NCI-H1694 treated with DMSO at 0.1 percent for 48 hours (cell line): Measurements from ENCODE around the gene SSTR4.

Source experiments
- DNase-seq: peaks from one replicate; lab custom pipeline; 2025; lab: John Stamatoyannopoulos, UW

Gene SSTR4

DNA sequence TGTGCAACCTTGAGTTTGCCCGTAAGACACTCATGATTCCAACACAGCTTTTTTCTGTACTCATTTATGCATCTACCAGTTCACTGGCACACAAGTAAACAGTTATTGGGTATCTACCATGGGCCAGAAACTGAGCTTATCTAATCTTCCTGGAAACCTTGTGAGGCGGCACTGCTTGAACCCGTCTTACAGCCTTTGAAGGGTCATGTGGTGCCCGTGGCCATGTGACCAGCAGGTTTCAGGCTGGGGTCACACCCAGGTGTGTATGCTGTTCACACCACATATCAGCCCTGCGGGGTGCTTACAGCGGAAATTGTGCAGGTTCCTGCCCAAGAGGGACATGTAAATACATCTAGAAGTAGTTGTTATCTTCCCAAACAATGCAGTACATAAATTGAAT lies 8.3 kb downstream of the SSTR4 start:
- DNase-seq, result no peak

DNA sequence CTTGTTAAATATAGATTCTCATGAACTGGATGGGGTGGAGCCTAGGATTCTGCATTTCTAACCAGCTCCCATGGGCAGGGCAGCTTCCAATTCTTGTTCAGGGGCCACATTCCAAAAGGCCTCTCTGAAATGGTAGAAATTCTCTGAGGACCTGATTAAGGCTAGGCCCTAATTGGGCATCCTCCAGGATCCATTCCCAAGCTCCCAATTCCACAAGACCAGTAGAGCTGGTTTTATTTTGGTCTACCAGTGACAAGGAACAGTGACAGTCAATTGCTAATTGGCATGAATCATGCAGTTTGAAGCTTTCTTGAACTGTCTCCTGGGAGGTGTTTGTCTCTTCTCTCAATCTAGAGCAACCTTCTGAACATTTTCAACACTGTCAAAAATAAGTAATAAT lies 11.3 kb downstream of the SSTR4 start:
- no peak for DNase-seq

DNA sequence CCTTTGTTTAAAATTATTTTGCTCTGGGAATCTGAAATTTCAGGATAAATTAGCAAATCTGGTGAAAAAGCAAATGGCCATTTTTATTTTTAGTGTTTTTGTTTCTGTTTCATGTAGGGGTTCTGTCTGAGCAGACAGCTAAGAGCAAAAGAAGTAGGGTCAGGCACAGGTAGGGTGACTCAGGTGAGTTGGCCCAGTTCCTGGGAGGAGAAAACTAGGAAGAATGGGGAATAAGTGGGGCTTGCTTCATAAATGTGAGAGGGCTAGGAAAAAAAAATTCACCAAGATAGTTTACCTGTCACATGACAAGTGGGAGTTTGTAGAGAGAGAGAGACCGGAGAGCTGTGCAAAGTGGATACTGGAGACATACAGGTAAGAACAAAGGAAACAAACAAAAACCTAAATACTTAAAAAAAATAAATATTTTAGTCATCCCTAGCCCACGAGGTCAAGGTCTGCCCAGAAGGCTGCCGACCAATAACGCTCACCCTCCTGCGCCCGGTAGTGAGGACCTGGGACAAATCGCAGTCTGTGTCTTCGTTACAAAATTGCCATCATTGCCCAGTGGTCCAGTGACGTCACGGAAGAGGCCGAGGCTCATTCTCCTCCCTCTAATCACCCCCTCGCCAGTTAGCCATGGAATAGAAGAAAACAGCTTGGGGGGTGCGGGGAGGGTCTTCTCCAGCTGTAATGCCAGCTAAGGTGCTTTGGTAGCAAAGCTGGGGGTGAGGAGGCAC lies 12.1 kb downstream of the SSTR4 start:
- DNase-seq, result no peak

DNA sequence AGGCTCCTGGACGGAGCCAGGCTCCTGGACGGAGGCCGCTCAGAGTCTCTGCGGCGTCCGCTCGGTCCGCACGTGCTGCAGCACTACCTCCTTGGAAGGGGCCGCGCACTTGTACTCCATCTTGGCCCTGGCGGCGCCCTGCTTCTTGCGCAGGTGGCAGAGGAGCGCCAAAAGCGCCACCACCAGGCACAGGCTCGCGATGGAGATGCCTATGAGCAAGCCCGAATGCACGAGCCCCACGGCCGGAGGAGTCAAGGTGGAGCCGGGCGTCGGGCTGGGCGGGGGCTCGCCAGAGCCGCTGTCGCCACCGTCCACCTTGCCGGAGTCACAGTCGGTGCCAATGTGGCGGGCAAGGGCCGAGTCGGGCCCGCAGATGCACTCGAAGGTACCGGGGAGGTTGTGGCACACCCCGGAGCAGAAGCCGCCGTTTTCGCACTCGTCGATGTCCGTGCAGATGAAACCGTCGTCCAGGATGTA lies 12.7 kb downstream of the SSTR4 start:
- no peak for DNase-seq

DNA sequence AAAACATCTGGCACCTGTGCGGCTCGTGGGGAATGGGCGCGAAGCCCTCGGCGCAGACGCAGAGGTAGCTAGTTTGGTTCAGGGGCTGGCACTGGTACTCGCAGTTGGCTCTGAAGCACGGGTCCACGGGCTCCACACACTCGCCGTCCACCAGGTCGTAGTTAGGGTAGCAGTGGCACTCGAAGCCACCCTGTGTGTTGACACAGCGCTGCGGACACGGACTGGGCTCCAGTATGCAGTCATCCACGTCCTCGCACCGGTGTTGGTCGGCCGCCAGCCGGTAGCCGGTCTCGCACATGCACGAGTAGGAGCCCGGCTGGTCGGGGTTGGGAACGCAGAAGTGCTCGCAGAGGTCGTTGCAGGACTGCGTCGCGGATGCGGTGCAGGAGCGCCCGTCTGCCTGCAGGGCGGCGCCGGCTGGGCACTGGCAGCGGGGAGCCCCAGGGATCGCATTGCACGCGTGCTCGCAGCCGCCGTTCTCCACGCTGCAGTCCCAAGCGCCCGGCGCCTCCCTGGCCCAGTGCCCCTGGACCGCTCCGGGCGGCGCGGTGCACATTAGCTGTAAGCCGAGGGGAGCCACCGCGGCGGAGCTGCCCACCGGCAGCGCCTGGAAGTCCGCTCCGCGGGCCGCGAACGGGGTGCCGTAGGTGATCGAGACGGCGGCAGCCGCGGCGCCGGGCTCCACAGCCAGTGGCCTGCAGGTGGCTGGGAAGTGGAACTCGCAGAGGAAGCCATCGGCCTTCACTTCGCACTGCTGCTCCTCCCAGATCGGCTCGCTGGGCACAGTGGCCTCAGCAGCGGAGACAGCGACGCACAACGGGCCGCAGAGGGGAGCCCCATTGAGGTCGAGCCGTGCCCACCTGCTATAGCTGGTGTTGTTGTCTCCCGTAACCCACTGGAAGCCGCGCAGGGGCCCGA lies 13.4 kb downstream of the SSTR4 start:
- no peak for DNase-seq

DNA sequence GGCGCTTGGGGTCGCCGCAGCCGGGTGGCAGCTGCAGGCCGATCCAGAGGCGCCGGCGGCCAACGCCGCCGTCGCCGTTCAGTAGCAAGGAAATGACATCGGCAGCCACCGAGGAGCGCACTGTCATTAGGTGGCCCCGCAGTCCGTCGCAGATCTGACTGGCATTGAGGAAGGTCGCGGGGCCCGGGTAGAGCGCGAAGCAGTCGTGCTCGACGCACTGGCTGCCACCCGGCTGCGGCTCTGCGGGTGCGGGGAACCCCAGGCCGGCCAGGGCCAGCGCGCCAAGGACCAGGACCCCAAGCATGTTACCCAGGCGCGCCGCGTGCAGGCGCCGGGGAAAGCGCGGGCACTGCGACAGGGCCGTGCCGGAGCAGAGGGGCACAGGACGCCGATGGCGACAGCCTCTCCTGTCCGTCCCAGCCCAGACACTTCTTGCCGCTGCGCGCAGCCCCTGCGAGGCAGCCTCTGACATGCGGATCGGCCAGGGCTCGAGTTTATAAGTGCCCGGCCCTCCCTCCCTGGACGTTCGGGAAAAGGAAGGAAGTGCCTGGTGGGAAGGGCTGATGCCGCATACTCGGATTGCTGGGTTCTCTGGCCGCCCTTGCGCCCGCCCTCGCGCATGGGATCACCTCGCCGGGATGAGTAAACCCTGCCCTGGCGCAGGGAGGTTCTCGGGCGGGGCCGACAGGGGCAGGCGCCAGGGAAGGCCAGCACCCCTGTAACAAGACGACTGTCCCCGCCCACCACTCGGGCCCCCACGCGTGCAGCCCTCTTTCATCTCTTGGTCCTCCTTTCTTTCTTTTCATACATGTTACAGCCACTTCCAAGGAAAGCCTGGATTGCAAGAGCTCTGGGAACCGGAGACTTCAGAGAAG lies 14.3 kb downstream of the SSTR4 start, which contains the start of gene THBD:
TSS of gene THBD (minus strand) at position 472 of the 875 bp plus-strand sequence. CDS start at position 304, 168 bp downstream.
- no peak for DNase-seq

DNA sequence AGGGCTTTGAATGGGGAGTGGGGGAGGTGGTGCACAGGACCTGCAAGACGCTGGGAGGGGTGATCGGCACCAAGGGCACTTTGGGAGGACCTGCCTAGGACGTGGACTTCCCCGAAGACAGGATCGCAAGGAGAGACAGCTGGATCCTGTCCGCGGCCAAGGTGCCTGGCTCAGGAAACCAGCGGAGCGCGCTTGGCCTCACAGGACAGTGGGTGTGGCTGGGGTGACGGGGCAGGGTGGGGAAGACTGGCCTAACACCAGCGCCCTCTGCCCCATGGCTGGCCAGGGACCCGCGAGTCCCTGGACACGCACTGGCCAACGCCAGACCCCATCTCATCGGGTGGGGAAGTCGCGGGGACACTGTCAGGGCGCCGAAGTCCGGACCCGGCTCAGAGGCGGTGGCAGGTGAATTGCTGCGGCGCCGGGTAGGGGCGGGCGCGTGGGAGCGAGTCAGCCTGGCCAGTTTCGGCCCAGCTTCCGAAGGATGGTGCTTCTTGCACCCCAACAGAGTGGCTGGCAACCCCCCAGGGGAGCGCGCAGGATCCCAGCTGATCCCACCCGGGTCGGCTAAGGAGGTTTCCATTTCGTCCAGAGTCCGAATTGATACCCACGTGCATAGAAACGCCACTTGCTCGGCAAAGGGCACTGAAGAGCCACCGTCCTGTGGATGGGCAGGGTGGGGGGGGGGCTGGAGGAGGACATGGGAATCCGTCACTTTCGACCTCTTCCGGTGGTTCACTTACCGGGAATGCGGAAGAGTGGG lies 15.1 kb downstream of the SSTR4 start:
- DNase-seq, result no peak

DNA sequence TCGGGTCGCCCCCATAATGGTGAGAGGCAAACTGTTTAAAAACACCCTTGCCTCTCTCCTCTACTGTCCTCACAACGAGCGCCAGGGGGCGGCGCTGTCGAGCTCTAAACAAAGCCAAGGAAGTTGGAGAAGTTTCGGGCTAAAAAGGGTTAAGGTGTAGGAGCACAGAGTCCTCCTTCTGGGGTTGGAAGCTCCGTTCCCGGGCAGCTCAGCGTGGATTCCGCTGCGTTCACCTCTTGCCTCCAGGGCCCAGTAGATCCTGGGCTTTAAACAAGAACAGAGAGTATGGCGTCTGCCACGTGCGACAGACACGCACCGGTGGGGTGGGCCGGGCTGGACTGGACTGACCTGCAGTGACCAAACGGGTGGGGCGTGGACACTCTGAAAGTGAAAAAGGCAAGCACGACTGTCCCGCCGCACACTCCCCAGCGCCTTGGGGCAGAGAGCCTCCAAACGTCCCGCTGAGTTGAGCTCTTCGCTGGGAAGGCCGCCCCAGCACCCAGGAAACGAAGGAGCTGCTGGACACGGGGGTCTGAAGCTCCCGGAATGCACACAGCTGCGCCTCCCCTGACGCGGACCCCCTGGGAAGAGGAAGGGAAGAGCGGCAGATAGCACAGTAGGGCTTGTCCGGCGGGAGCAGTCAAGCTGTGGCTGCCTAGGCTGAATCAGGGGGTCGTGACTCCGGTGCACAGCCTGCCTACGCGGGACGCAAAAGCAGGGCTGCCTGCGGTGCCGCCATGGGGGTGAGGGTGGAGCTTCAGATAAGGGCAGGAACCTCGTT lies 15.9 kb downstream of the SSTR4 start:
- no peak for DNase-seq

DNA sequence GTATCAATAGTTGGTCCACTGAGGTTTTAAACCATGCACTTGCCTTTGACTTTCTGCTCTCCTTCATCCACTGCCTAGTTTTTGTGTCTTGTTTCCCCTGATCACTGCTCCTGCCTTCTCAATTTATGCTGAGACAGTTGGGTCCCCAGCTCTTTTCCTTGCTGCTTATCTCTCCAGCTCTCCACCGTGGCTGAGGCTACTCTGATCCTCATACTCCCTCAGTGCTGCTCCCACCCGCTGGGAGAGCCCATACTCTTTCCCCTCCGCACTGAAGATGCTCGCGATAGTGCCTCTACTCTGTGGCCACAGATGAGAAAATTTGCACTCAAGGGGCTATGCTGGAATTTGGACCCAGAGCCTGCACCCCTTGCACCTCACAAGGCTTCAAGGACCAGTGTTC lies 17.8 kb downstream of the SSTR4 start:
- no peak for DNase-seq

DNA sequence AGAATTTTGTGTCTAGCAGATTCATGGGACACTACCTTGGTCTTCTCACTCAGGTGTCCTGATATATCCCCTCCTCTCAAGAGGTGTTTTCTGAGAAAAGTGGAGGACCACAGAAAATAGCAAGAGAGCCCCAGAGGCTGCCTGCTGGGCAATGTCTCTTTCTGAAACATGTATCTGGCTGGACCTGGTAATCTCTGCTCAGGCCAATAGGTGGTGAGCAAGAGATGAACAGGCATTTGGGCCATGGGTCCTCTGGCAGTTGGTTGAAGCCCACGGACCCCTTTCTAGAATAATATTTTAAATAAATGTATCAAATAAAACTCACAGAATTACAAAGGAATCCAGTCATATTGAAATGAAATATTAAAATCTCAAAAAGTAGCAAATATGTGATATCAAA lies 23.1 kb downstream of the SSTR4 start:
- no peak for DNase-seq

DNA sequence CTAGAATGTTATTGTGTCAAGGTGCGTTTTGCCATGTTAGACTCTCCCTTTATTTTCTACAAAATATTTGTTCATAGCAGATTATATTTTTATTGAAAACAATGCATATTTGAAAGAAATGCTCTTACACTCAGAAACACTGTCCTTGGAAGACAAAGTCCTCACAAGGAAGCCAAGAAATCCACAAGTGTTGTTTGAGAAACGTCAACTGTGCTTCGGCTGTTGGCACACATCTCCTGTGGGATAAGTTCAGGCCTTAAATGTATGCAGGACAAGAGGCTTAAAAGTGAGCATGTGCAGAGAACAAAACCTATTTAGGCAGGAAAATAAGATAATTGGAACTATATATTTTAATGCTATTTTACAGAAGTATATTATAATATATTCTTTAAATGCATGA lies 23.9 kb downstream of the SSTR4 start:
- no peak for DNase-seq

DNA sequence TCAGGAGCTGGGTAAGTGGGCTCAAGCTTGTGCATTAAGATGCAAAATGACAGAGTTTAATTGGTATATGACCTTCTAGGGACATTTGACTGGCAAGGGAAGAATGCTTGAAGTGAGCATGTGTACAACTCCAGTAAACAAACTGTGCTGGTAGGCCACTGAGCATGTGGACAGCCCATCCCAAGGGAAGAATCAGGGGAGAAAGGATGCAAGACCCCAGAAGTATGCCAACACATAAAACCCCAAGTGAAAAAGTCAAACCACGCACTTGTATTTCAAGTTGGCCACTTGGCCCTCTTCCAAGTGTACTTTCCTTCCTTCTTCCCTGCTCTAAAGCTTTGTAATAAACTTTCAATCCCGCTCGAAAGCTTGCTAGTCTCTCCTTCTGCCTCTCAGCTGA lies 24.7 kb downstream of the SSTR4 start:
- DNase-seq, result no peak

DNA sequence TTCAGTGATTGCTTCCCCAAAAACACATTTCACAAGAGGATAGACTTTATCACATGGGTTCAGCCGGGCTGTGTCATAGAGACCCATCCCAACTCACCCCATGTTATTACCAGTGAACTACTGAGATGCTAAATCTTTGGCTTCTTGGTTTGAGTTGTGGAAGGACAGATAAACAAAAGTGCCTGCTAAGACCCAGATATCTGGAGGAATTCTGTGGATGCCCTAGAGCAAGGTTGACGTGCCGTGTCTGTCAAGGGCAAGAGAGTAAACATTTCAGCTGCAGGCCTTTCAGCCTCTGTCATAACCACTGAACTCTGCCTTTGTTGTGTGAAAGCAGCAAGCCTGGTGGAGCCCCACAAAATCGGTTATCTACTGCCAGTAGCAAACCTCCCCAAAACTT lies 25.5 kb downstream of the SSTR4 start:
- no peak for DNase-seq

DNA sequence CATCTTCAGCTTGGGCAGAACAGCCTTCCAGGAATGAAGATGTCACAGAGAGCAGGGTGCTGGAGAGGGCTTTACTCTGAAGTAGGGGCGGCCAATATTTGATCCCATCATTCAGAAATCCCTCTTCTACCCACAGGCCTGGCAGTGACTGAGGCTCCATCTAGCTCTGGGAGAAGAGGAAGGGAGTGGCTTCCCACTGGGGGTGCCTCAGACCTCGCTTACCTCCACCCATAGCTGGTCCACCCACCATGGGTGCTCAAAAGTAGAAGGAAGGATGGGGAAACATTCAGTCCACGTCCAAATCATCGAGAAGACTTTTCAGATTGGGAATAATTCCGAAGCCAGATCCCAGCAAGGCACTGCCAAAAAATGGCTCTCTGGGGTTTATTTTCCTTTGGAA lies 26.1 kb downstream of the SSTR4 start:
- DNase-seq, result no peak

DNA sequence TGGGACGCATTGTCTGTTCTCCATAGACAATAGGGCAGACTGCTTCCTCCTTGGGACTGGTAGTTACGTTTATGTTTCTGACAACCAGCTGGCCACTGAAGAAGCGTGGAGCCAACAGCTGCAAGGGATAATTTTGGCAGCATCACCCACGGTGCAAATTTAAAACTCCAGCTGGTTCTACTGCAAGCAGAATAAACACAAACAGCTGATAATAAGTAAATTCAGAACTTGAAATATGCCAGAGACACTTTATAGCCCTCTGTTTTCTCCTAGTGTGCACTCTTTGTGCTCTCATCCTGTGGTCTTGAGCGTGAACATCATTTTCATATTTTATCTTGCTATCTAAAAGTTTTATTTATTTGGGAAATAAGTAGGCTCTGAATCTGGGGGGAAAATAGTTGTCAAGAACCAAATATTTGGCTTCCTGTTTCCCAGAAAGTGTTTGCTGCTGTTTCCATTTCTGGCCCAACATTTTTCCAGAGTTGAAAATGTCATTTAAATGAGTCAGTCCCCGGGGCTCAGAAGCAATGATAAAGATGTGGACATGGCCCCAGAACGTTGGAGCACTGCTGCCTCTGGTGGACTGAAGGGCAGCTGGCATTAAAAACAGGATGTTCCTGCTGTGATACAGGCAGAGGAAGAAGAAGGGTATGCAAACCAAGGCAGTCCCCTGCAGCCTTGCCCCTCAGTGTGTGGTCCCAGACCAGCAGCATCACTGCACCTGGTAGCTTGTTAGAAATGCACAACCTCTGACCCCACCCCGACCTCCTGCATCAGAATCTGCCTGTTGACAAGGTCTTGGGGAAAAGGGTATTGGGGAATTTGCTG lies 26.8 kb downstream of the SSTR4 start:
- DNase-seq, result no peak

DNA sequence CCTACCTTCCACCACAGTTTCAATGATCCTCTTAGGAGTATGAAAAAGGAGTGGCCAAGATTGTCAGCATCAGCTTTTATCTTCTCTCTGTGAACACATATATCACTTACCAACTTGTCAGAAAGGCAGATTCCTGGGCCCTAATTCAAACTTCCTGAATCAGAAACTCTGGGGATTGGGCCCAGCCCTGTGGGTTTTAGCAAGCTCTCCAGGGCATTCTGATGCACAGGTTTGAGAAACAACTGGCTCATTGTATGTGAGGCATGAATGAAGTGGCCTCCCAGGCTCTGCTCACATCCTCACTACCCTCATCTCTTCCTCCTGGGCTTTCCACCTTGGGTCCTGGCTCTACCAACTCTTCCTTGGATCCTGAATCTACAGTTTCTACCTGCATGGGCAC lies 27.5 kb downstream of the SSTR4 start:
- no peak for DNase-seq

DNA sequence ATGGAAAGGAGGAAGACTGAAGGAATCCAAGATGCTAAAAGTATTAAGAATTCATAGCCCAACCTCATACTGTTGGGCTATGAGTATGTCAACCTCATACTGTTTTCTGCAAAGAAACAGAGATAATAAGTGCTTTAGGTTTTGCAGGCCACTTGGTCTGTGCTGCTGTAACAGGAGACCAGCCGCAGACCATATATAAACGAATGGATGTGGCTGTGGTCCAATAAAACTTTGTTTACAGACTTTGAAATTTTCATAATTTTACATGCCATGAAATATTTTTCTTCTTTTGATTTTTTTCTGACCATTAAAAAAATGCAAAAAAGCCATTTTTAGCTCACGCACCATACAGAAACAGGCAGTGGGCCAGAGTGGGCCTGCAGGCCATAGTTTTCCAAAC lies 28.1 kb downstream of the SSTR4 start:
- DNase-seq, result no peak

DNA sequence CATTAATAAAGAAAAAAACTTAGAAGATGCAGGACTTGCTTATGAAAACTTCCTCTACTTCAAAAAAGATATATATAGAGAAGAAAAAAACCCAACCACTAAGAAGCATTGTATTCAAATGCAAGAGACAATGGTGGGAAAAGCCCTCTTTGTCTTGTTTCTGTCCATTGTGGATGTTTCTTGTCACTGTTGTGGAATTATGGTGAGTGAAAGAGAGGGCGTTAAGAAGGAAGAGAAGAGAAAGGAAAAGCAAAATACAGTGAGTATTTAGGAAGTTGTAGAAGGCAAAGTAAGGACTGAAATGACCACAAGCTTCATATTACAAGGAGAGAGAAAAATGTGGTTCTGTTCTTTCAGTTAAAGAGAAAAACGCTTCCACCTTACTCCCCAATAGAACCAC lies 28.5 kb downstream of the SSTR4 start:
- no peak for DNase-seq
